22Rv1 (cell line): ENCODE data around the gene PIP5K1B.

ENCODE experiments used
- CTCF ChIP-seq: fragments of 450-650 bp; IDR thresholded peaks from 2 replicates; pipeline ENCODE4 v1.5.1; 2017; ENCODE audit warnings: mild to moderate bottlenecking
- ZFX ChIP-seq: fragments of 450-650 bp; IDR thresholded peaks from 2 replicates; pipeline ENCODE4 v1.6.1; 2017; ENCODE audit warnings: antibody characterized with exemption, borderline replicate concordance

DNA sequence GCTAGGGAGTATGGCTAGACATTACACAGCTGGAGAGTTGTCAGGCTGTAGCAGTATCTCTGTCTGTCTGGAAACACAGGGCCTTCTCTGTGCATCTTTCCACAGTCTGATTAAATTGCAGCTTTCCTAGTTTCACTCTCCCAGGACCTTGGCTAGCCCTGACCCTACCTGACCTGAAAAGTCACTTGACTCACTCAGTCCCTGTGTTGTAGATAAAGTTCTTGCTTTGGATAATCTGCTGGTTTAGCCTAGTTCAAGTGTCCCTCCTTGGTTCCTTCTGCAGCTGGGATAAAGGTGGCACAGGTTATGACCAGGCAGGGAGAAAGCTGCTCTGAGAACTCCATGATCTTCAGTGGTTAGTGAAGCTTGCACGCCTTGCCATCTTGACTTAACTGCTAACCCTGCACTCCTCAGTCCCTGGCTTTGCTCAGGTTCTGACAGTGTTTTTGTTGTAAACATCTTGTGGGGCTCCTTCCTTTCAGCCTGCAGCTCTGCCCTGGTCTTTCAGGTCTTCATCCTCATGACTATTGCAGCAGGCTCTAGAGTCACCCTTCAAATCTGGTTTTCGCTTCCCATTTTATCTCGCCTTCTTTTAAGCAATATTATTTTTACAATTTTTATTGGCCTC is 101.0 kb downstream of the PIP5K1B start:
- TF ChIP-seq CTCF (no peak), ZFX (no peak)
